ENCODE data around the gene ZNF282. TPM values are rescaled to one million over a fixed set of nuclear protein-coding genes. Genes with fewer than 3 reads are reported as not detected.
A peak's percentile ranks its signal among the peaks of the same experiment; 100 is the strongest.

Gene ZNF282
- total and polyA plus RNA-seq, 9 of the 15 experiments (the other 6 are each of a cell fraction or from before 2014, with no cell fraction given), result 0.76 to 58.6 (median 17.4) TPM

DNA sequence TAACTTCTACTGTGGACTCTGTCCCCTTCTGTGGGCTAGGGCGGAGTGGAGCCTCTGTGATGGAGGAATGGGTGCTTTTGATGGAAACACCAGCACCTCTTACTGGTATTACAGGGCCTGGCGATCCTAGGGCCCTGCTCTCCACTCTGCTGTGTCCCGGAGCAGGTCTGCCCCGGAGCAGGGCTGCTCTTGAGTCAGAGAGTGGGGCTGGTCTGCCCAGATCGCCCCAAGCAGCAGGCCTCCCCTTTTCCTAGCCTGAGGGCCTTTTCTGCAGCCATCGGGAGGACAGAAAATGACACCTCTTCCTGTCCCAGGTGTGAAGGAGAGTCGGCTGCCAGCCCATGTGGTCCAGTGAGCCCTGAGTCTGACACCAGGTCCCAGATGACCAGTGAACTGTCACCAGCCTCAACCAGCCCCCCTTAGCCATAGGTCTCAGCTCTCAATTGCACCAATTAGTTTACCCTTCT, 1.4 kb downstream of the ZNF282 start (continued):
- TF ChIP-seq MNT (conservative IDR thresholded peaks at IDR 0.05), result no peak
- no peak for TF ChIP-seq ZBED1 (IDR thresholded peaks at IDR 0.05)
- TF ChIP-seq HNRNPLL (IDR thresholded peaks at IDR 0.05; ENCODE audit: low read depth, low read length, poor library complexity, severe bottlenecking), result no peak
- no peak for TF ChIP-seq SMC3 (conservative IDR thresholded peaks at IDR 0.05; ENCODE audit: insufficient read depth, low read depth, low read length)
- TF ChIP-seq, protein P1, sequence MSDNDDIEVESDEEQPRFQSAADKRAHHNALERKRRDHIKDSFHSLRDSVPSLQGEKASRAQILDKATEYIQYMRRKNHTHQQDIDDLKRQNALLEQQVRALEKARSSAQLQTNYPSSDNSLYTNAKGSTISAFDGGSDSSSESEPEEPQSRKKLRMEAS (CRISPR knock-in tag; IDR thresholded peaks at IDR 0.05), result peak; percentile 57; the same call in 1 of the 2 replicates
- no peak for TF ChIP-seq ILF3 (IDR thresholded peaks at IDR 0.05; ENCODE audit: borderline replicate concordance)
- no peak for TF ChIP-seq ZC3H4 (CRISPR knock-in tag; IDR thresholded peaks at IDR 0.05; ENCODE audit: borderline replicate concordance)
- no peak for TF ChIP-seq BRD9 (IDR thresholded peaks at IDR 0.05; ENCODE audit: low read depth, partially characterized antibody)
- TF ChIP-seq ZNF655 (CRISPR knock-in tag; IDR thresholded peaks at IDR 0.05), result no peak
- TF ChIP-seq ZNF311 (CRISPR knock-in tag; IDR thresholded peaks at IDR 0.05), result no peak
- TF ChIP-seq, protein P2, sequence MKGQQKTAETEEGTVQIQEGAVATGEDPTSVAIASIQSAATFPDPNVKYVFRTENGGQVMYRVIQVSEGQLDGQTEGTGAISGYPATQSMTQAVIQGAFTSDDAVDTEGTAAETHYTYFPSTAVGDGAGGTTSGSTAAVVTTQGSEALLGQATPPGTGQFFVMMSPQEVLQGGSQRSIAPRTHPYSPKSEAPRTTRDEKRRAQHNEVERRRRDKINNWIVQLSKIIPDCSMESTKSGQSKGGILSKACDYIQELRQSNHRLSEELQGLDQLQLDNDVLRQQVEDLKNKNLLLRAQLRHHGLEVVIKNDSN (CRISPR knock-in tag; IDR thresholded peaks at IDR 0.05), result 0 out of 2 replicates have a peak, but pooled peaks have one; percentile 46
- no peak for TF ChIP-seq MTF1 (CRISPR knock-in tag; IDR thresholded peaks at IDR 0.05; ENCODE audit: borderline replicate concordance)
- no peak for TF ChIP-seq CCAR2 (IDR thresholded peaks at IDR 0.05; ENCODE audit: low read depth, low read length)
- TF ChIP-seq, protein P3, sequence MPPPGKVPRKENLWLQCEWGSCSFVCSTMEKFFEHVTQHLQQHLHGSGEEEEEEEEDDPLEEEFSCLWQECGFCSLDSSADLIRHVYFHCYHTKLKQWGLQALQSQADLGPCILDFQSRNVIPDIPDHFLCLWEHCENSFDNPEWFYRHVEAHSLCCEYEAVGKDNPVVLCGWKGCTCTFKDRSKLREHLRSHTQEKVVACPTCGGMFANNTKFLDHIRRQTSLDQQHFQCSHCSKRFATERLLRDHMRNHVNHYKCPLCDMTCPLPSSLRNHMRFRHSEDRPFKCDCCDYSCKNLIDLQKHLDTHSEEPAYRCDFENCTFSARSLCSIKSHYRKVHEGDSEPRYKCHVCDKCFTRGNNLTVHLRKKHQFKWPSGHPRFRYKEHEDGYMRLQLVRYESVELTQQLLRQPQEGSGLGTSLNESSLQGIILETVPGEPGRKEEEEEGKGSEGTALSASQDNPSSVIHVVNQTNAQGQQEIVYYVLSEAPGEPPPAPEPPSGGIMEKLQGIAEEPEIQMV (tag; conservative IDR thresholded peaks at IDR 0.05; ENCODE audit: low read depth), result no peak
